HG02840 (cell line): ENCODE data around the gene GDAP1L1.

ENCODE experiments used
- ATAC-seq: cut with Tn5 transposase; IDR thresholded peaks from one replicate; pipeline ENCODE4 v1.9.1; 2021; ENCODE audit warnings: mild to moderate bottlenecking, moderate library complexity, moderate number of reproducible peaks; ENCODE audit not compliant: unreplicated experiment, low FRiP score

Gene GDAP1L1

GRCh38 chr20:44251284-44251683 is 4.2 kb downstream of the GDAP1L1 start:
- no peak for ATAC-seq

GRCh38 chr20:44253528-44253927 is 6.4 kb downstream of the GDAP1L1 start:
- no peak for ATAC-seq

GRCh38 chr20:44254073-44254472 is 7.0 kb downstream of the GDAP1L1 start:
- ATAC-seq = no peak

GRCh38 chr20:44255942-44256341 is 8.8 kb downstream of the GDAP1L1 start:
- no peak for ATAC-seq

- ATAC-seq = no peak
Observed at GRCh38 chr20:44256961-44257360, 9.9 kb downstream of the GDAP1L1 start.

GRCh38 chr20:44258226-44258890 is 11.2 kb downstream of the GDAP1L1 start:
- ATAC-seq = no peak

GRCh38 chr20:44264287-44264686 is 17.2 kb downstream of the GDAP1L1 start:
- ATAC-seq = no peak

GRCh38 chr20:44268802-44269201 is 21.7 kb downstream of the GDAP1L1 start:
- ATAC-seq = no peak

- ATAC-seq = no peak
Observed at GRCh38 chr20:44271915-44272663, 25.0 kb downstream of the GDAP1L1 start.

- no peak for ATAC-seq
Observed at GRCh38 chr20:44273231-44274215, 26.4 kb downstream of the GDAP1L1 start.

GRCh38 chr20:44274303-44275017 is 27.4 kb downstream of the GDAP1L1 start:
- ATAC-seq = no peak

- ATAC-seq = no peak
Observed at GRCh38 chr20:44279228-44279627, 32.1 kb downstream of the GDAP1L1 start.

- no peak for ATAC-seq
Observed at GRCh38 chr20:44280387-44280786, 33.3 kb downstream of the GDAP1L1 start.

GRCh38 chr20:44282192-44282591 is 35.1 kb downstream of the GDAP1L1 start:
- ATAC-seq = no peak

- no peak for ATAC-seq
Observed at GRCh38 chr20:44284032-44284431, 36.9 kb downstream of the GDAP1L1 start.

- no peak for ATAC-seq
Observed at GRCh38 chr20:44287272-44288097, 40.4 kb downstream of the GDAP1L1 start.

GRCh38 chr20:44288252-44288651 is 41.1 kb downstream of the GDAP1L1 start:
- no peak for ATAC-seq

GRCh38 chr20:44291754-44292153 is 44.6 kb downstream of the GDAP1L1 start:
- no peak for ATAC-seq

GRCh38 chr20:44296011-44296410 is 48.9 kb downstream of the GDAP1L1 start:
- ATAC-seq = no peak
